H1 (cell line): ENCODE measurements around the gene BSG. TPM values are rescaled to one million over a fixed set of nuclear protein-coding genes. Genes with fewer than 3 reads are reported as not detected.

ENCODE experiments used
- EZH2 ChIP-seq: fragments of 200-600 bp; sonication (generic); IDR thresholded peaks from 2 replicates; pipeline ENCODE4 v1.7.1; 2012; ENCODE audit warnings: low read depth, mild to moderate bottlenecking, moderate library complexity, low read length, inconsistent platforms; ENCODE audit not compliant: severe bottlenecking
- KDM1A ChIP-seq: fragments of 200-600, 300-600 bp; sonication (generic); IDR thresholded peaks from 2 replicates; pipeline ENCODE4 v1.7.1; 2016; ENCODE audit warnings: mild to moderate bottlenecking, low read length, borderline replicate concordance
- MAFK ChIP-seq: IDR thresholded peaks from 2 replicates; pipeline ENCODE4 v1.6.1; 2012; ENCODE audit warnings: low read depth, mild to moderate bottlenecking, improper control_type of control experiment, low read length
- RBBP5 ChIP-seq: IDR thresholded peaks from 2 replicates; pipeline ENCODE4 v1.7.1; 2012; ENCODE audit warnings: low read depth, mild to moderate bottlenecking, inconsistent platforms, low read length, moderate library complexity, borderline replicate concordance
- polyA plus RNA-seq, 7 experiments: library from polyadenylated mRNA; depleted of rRNA in 3 of 7; stranded (reverse) in 5 of 7; unstranded in 2 of 7; fragments of >200 nt in 5 of 7; fragments of 200-250 nt in 2 of 7; gene quantifications; 1 replicate in 5 of 7; 2 replicates in 1 of 7; 4 replicates in 1 of 7; pipeline versions ENCODE4 v1.2.1 to v1.2.3, GENCODE V29; 2011 to 2013; ENCODE audit warnings: missing spikeins in 2 of 7, mixed read lengths in 2 of 7
- total RNA-seq: library from RNA; stranded (reverse); fragmentation: NEBNext Ultra II Directional; extraction: Animal tissue kit (Norgen Biotek cat#: 25700); gene quantifications from 2 replicates; pipeline ENCODE4 v1.2.1, GENCODE V29; 2021

BSG gene
- total and polyA plus RNA-seq, 2 of the 8 experiments (the other 6 are each of a cell fraction or from before 2014, with no cell fraction given), result 726 to 1,055 TPM

GRCh38 chr19:583968-584239 lies 11.5 kb downstream of the BSG start (continued):
- no peak for TF ChIP-seq KDM1A
- no peak for TF ChIP-seq MAFK
- TF ChIP-seq RBBP5, result no peak
- no peak for TF ChIP-seq EZH2
